Stimulated activated naive CD8-positive, alpha-beta T cell treated with anti-CD3 and anti-CD28 coated beads, Interleukin-15, amount 100 ng/mL, for 72 hours (primary cell): ENCODE measurements around the gene PGAP6.
"Not testable (repeated sequence)": the region's sequence is repeated elsewhere in the genome, so short reads cannot be mapped to it uniquely, and the experiment has no call there.

Experiments
- ATAC-seq: fragments of 150-1000 bp; cut with Tn5 transposase; 2 replicates; pipeline ENCODE4 v1.10.0; 2021; ENCODE audit warnings: mild to moderate bottlenecking, moderate library complexity
- DNase-seq, 2 donors: peaks; one replicate each; pipeline ENCODE4 v3.0.0; 2021 to 2022
- H3K27ac Mint-ChIP-seq, 2 donors: one replicate each; pipeline ENCODE4 v1.8.0; 2022; ENCODE audit warnings: mild to moderate bottlenecking in 2 of 2, mixed read lengths in 2 of 2, moderate library complexity in 2 of 2
- H3K27me3 Mint-ChIP-seq: one replicate; pipeline ENCODE4 v1.8.0; 2022; ENCODE audit warnings: mixed read lengths
- H3K4me1 Mint-ChIP-seq: one replicate; pipeline ENCODE4 v1.8.0; 2022; ENCODE audit warnings: mild to moderate bottlenecking, mixed read lengths
- H3K4me3 Mint-ChIP-seq, 2 donors: one replicate each; pipeline ENCODE4 v1.8.0; 2022; ENCODE audit warnings: mild to moderate bottlenecking in 2 of 2, mixed read lengths in 2 of 2, moderate library complexity in 1 of 2
- H3K9me3 Mint-ChIP-seq, 2 donors: one replicate each; pipeline ENCODE4 v1.8.0; 2022; ENCODE audit warnings: mixed read lengths in 2 of 2

PGAP6 gene

GRCh38 chr16:366476-366875 is 15.3 kb downstream of the PGAP6 start:
- Mint-ChIP-seq H3K27ac (no peak overlapping the region), H3K4me3 (no peak overlapping the region), H3K27me3 (no peaks in the 10 kb centered on the region), H3K4me1 (peaks cover 29% of the 10 kb centered on the region), H3K9me3 (no peaks in the 10 kb centered on the region)
- DNase-seq: no peak
- no peak for ATAC-seq

- Mint-ChIP-seq H3K4me3 (no peak overlapping the region), H3K9me3 (no peaks in the 10 kb centered on the region), H3K27ac (no peak overlapping the region), H3K27me3 (no peaks in the 10 kb centered on the region), H3K4me1 (peaks cover 19% of the 10 kb centered on the region)
- ATAC-seq (no peak), DNase-seq (no peak)
Observed at GRCh38 chr16:364595-365491, 16.9 kb downstream of the PGAP6 start.

- Mint-ChIP-seq H3K4me1 (peaks cover 10% of the 10 kb centered on the region), H3K9me3 (no peaks in the 10 kb centered on the region), H3K27ac (no peak overlapping the region), H3K27me3 (no peaks in the 10 kb centered on the region), H3K4me3 (no peak overlapping the region)
- no peak for ATAC-seq
- DNase-seq: no peak
Observed at GRCh38 chr16:363766-364490, 17.9 kb downstream of the PGAP6 start.

- no peak for DNase-seq
- Mint-ChIP-seq H3K4me1 (peaks cover 9% of the 10 kb centered on the region), H3K27ac (no peak overlapping the region)
Observed at GRCh38 chr16:363110-363765, 18.5 kb downstream of the PGAP6 start.

GRCh38 chr16:362702-362999 is 19.1 kb downstream of the PGAP6 start:
- not testable (repeated sequence) for H3K9me3 Mint-ChIP-seq, H3K4me3 Mint-ChIP-seq, H3K4me1 Mint-ChIP-seq, DNase-seq, ATAC-seq, H3K27ac Mint-ChIP-seq, H3K27me3 Mint-ChIP-seq

More at GRCh38 chr16:363110-363765, 18.5 kb downstream of the PGAP6 start:
- Mint-ChIP-seq H3K4me3 (no peak overlapping the region), H3K27me3 (no peaks in the 10 kb centered on the region), H3K9me3 (no peaks in the 10 kb centered on the region)
- no peak for ATAC-seq

GRCh38 chr16:361872-362701 is 19.7 kb downstream of the PGAP6 start:
- H3K9me3 Mint-ChIP-seq: no peaks in the 10 kb centered on the region
- H3K27me3 Mint-ChIP-seq: no peaks in the 10 kb centered on the region
- H3K4me3 Mint-ChIP-seq: peak overlapping the region; percentile 52 to 76
- ATAC-seq: peak; percentile 88
- DNase-seq: peak; percentile 70 to 79
- peaks cover 9% of the 10 kb centered on the region for H3K4me1 Mint-ChIP-seq
- peak overlapping the region in 1 of 2 donors; percentile 6 for H3K27ac Mint-ChIP-seq

GRCh38 chr16:361341-361871 is 20.4 kb downstream of the PGAP6 start:
- no peak for ATAC-seq
- Mint-ChIP-seq H3K27ac (no peak overlapping the region), H3K4me1 (peaks cover 9% of the 10 kb centered on the region), H3K9me3 (no peaks in the 10 kb centered on the region), H3K27me3 (no peaks in the 10 kb centered on the region), H3K4me3 (no peak overlapping the region)
- no peak for DNase-seq

- H3K4me3 Mint-ChIP-seq: no peak overlapping the region
- no peak overlapping the region for H3K27ac Mint-ChIP-seq
- DNase-seq (no peak), ATAC-seq (no peak)
- no peaks in the 10 kb centered on the region for H3K9me3 Mint-ChIP-seq
- H3K27me3 Mint-ChIP-seq: no peaks in the 10 kb centered on the region
- H3K4me1 Mint-ChIP-seq: peaks cover 9% of the 10 kb centered on the region
Observed at GRCh38 chr16:360698-361336, 21.0 kb downstream of the PGAP6 start.

GRCh38 chr16:359871-360697 is 21.7 kb downstream of the PGAP6 start:
- no peak for DNase-seq
- Mint-ChIP-seq H3K27me3 (no peaks in the 10 kb centered on the region), H3K27ac (no peak overlapping the region), H3K4me1 (peaks cover 16% of the 10 kb centered on the region), H3K4me3 (no peak overlapping the region), H3K9me3 (no peaks in the 10 kb centered on the region)
- ATAC-seq: no peak

- Mint-ChIP-seq H3K27me3 (no peaks in the 10 kb centered on the region), H3K4me1 (peaks cover 25% of the 10 kb centered on the region)
- DNase-seq: no peak
Observed at GRCh38 chr16:359067-359763, 22.6 kb downstream of the PGAP6 start.

GRCh38 chr16:356741-357140 is 25.0 kb downstream of the PGAP6 start:
- Mint-ChIP-seq H3K4me1 (peaks cover 26% of the 10 kb centered on the region), H3K4me3 (no peak overlapping the region), H3K27ac (no peak overlapping the region), H3K27me3 (no peaks in the 10 kb centered on the region), H3K9me3 (no peaks in the 10 kb centered on the region)
- no peak for DNase-seq
- ATAC-seq: no peak

More at GRCh38 chr16:359067-359763, 22.6 kb downstream of the PGAP6 start:
- H3K27ac Mint-ChIP-seq: no peak overlapping the region
- no peaks in the 10 kb centered on the region for H3K9me3 Mint-ChIP-seq
- no peak for ATAC-seq
- H3K4me3 Mint-ChIP-seq: no peak overlapping the region

GRCh38 chr16:354971-355461 is 26.8 kb downstream of the PGAP6 start:
- Mint-ChIP-seq H3K4me1 (peaks cover 38% of the 10 kb centered on the region), H3K27ac (peak overlapping the region; percentile 48 to 95), H3K27me3 (no peaks in the 10 kb centered on the region), H3K9me3 (no peaks in the 10 kb centered on the region), H3K4me3 (peak overlapping the region; percentile 44 to 59)
- ATAC-seq (no peak), DNase-seq (no peak)

- H3K4me1 Mint-ChIP-seq: peaks cover 45% of the 10 kb centered on the region
- no peaks in the 10 kb centered on the region for H3K27me3 Mint-ChIP-seq
- peak overlapping the region; percentile 10 to 45 for H3K4me3 Mint-ChIP-seq
- DNase-seq: no peak
- ATAC-seq: no peak
- no peak overlapping the region for H3K27ac Mint-ChIP-seq
- no peaks in the 10 kb centered on the region for H3K9me3 Mint-ChIP-seq
Observed at GRCh38 chr16:354291-354881, 27.4 kb downstream of the PGAP6 start.
